CD4-positive, alpha-beta T cell treated with Interleukin-10 for 1 hour (primary cell): ENCODE data around the gene GUCY2C.
A peak's percentile ranks its signal among the peaks of the same experiment; 100 is the strongest.
"Not testable (repeated sequence)": the region's sequence is repeated elsewhere in the genome, so short reads cannot be mapped to it uniquely, and the experiment has no call there.

Source experiments
- DNase-seq: peaks from one replicate; pipeline ENCODE4 v3.0.0-alpha.2; 2020

Gene GUCY2C

DNA sequence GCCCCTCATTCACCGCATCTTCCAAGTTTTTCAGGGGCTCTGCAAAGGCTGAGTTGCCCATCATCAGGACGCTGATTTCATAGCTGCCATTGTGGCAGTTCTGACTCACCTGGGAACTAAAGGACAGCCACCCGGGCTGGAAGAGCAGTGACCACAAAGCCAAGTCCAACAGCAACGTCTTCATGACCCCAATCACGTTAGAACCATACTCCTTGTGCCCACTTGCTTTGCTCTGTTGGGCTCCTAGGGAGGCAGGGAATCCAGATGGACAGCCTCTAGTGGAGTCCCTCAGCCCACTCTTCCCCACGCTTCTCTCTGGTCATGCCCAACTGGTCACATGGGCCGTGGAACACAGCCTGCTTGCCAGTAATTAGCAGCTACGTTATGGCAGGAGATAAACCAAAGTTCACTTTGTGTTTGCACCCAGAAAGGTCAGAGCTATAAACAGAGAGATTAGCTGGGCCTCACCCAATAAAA lies at the start of gene GUCY2C:
Gene GUCY2C, minus strand, starts transcription at position 335 of the 477 bp plus-strand sequence. Its CDS starts 151 bp downstream, at position 184.
- no peak for DNase-seq

DNA sequence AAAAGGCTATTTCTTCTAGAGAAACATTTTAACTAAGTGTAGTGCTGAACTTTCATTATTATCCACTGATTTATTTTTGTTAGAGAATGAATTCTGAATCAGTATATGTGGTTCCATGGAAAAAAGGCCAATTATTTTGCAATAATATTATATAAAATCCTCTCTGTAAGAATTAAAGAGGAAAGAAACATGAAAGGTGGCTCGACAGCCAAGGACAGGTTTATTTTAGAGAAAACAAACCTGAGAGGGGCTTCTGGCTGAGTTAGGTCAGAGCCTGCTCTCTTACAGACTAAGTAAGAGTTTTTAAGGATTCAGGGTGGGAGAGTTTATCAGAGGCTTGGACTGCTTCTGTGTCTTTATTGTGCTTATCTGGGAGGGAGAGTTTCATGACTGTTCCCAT lies 46.7 kb upstream of the GUCY2C start:
- no peak for DNase-seq

- DNase-seq, result no peak
Measured at GRCh38 chr12:14741942-14742341, 45.5 kb upstream of the GUCY2C start.

GRCh38 chr12:14741153-14741552 lies 44.8 kb upstream of the GUCY2C start:
- DNase-seq, result no peak

- not testable (repeated sequence) for DNase-seq
Measured at GRCh38 chr12:14736441-14736840, 40.0 kb upstream of the GUCY2C start.

DNA sequence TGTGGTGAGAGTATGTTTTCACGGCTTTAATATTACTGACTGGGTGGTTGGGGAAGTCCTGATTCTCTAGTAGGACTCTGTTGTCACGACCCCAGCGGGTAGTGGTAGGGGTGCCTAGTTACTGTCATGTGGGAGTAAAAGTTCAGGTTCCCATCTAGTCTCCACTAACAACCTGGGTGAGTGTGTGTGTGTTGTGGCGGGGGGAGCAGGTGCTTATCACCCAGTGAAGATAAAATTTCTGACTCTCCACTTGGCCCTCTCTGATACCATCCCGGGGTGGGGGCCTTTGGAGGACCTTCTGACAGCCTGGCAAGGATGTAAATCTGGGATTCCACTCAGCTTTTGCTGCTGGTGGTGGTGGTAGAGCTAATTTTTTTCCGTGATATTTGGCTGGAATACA lies 35.4 kb upstream of the GUCY2C start:
- no peak for DNase-seq

GRCh38 chr12:14729586-14729985 lies 33.2 kb upstream of the GUCY2C start:
- DNase-seq, result no peak

- peak; percentile 74 for DNase-seq
Measured at GRCh38 chr12:14723763-14724162, 27.4 kb upstream of the GUCY2C start.

GRCh38 chr12:14716848-14717444 lies 20.5 kb upstream of the GUCY2C start:
- DNase-seq, result peak; percentile 66

GRCh38 chr12:14714437-14714836 lies 18.0 kb upstream of the GUCY2C start:
- no peak for DNase-seq

DNA sequence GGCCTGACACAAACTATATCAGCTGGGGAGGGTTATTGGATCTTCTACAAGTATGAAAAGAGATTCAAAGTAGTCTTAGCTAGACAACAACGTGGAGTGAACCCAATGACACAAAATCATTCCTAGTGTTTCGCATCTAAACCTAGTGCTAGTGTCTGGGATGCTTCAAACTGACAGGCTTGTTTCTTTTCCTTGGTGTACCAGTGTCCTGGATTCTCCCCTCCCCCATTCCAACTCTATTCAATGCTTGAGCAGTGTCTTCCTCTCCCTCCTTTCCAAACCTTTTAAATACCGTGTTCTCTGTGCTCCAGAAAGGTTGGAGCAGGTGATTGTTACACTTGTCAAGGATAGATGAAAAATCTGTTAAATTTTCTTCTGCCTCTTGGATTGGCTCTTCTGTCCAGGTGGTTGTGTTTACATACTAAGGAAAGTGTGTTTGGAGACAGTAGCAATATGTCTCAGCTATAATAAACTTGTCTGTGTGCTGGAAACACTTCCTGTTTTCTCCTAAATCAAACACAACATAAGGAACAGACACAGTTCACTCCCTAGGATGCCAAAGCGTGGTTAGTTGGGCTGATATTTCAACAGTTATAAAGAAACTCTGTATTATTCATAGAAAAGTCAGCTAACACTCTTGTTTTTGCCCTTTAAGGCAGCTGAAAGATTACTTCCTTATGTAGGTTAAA lies 14.4 kb upstream of the GUCY2C start:
- DNase-seq, result no peak

DNA sequence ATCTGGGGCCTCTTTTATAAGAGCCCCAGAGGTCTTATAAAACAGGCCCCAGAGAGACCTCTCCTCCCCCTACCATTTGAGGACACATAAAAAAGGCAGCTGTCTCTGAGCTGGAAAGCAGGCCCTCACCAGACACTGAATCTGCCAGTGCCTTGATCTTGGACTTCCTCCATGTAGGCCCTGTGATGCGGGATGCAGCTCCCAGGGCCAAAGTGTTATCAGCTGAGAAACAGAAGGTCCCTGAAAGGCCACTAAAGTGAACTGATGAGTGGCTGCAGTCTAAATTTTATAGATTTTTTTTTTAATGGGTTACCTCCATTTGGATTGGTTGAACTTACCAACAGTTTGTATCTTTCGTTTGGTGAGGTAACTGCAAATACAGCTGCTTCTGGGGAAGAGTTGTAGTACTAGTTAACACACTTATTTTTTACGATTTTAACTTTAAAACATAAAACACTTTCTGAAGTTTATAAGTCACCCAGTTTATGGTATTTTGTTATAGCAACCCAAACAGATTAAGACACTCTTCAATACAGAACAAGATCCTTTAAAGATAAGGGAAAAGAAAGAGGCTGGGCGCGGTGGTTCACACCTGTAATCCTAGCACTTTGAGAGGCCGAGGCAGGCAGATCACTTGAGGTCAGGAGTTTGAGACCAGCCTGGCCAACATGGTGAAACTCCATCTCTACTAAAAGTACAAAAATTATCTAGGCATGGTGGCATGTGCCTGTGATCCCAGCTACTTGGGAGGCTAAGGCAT lies 5.6 kb upstream of the GUCY2C start:
- DNase-seq, result no peak

DNA sequence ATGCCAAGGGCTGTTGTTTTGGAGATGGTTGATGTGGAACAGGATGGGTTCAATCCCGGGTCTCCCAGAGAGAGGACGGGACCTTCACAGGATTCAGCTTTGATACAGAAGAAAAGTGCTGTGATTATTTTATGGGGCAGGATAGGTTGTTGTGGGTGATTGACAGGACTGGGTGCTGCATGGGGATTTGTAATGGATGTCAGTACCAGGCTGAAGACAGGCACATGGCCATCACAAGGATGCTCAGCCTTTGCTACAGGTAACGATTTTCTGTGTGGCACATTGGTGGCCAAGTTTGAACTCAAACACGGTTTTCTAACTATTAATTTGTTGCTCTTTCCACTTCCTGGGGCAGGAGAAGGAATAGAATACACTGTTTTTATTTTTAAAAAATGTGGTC lies 4.5 kb upstream of the GUCY2C start:
- DNase-seq, result no peak

- DNase-seq, result no peak
Measured at GRCh38 chr12:14699923-14700322, 3.5 kb upstream of the GUCY2C start.

DNA sequence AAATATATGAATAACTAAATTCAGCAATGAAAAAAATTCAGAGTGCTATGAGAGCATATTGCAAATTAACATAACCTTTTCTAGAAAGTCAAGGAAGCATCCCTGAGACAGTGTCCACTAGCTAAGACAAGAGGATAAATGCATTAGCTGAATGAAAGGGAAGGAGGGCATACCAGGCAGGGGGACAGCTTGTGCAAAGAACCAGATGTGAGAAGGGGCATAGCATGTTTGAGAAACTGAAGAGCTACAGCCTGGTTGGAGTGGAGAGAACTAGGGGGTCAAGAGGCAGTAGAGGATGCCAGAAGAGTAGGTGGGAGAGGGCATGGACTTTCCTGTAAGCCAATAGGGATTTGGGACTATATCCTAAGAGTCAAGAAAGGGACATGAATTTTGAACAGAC lies 2.2 kb upstream of the GUCY2C start:
- DNase-seq, result no peak

GRCh38 chr12:14695715-14696141 lies 671 bp downstream of the GUCY2C start:
- no peak for DNase-seq

DNA sequence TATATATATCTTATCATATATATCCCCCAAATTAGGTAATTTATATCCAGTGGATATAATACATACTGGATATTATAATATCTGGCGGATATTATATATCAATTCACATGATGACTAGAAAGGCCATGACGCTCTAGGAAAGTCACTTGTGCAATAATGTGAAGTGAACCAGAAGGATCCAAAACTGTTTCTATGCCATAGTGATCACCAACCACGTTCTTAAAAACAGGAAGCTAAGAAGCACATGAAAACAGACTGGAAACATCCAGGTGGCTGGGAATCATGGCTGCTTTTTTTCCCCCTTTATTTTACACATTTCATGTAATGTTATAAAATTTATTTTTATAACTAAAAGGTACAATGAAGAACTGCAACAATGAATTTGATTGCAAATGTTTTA lies 1.4 kb downstream of the GUCY2C start:
- no peak for DNase-seq

- DNase-seq, result no peak
Measured at GRCh38 chr12:14694145-14694714, 2.2 kb downstream of the GUCY2C start.

GRCh38 chr12:14693116-14693515 lies 3.3 kb downstream of the GUCY2C start:
- DNase-seq, result no peak

DNA sequence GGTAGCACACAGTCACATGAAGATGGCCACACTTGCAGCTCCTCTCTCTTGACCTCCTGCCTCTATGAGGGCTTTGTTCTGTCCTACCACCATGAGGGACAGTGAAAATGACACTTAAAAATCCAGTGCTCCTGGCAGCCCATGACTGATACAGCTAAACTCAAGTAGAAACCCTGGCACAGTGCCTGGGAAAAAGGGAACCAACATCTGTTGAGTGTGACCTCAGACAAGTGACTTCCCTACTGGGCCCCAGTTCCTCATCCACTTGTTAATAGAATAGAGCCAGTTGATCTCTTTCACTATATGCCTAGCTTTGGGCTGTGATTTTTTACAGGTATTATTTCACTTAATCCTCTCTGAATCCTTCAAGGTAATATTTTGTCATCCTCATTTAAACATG lies 4.8 kb downstream of the GUCY2C start:
- DNase-seq, result peak; percentile 10

DNA sequence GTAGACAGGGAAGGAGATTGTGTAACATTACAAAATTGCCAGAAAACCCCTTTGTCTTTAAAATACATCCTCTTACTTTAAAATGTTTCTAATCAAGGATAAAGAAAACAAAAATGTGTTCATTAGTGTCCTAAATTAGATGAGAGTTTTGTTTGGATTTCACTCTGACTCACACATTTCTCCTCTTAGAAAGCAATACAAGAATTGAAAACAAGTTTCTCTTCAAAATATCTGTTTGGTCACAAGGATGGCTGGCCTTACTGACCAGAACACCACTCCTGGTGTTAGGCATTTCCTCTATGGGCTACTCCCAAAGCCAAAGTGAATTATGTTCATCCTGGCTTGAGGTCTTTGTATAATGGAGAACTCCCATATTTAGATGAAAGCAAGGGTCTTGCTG lies 6.4 kb downstream of the GUCY2C start:
- DNase-seq, result no peak

DNA sequence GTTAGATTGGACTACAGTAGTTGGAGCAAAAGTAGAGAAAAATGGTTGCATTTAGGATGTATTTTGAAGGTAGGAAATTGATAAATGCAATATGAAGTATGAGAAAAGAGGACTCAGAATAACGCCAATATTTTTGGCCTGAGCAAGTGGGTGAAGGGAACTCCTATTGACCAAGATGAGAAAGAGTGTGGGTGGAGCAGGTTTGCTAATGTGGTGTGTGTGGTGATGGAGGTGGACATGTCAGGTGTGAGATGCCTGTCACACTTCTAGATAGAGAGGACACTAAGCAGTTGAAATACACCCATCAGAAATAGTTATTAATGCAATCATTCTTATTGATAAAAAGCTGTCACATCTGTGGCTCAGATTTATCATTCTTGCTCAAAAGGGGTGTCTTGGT lies 7.3 kb downstream of the GUCY2C start:
- DNase-seq, result no peak

DNA sequence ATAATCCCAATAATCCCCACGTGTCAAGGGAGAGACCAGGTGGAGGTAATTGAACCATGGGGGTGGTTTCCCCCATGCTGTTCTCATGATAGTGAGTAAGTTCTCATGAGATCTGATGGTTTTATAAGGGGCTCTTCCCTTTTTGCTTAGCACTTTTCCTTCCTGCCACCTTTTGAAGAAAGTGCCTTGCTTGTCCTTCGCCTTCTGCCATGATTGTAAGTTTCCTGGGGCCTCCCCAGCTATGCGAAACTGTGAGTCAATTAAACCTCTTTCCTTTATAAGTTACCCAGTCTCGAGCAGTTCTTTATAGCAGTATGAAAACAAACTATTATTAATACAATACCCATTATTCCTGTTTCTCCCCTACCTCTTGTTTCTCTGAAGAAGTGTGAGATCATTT lies 14.2 kb downstream of the GUCY2C start:
- not testable (repeated sequence) for DNase-seq

DNA sequence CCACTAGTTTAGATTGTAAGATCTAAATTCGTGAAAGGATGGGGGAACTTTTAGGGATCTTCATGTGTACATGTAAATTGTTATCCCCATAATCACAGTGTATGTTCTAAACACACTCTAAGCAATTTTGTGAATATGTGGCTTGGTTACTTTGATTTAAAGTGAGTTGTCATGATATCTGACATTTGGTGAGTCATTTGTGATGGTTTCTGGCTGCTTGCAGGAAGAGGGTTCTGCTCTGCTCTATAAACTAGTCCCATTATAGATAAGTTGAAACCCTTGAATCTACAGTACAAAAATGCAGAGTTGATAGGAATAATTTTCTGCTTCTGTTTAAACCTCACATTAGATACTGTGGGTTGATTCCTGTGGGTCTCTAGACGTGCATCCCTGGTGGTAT lies 14.8 kb downstream of the GUCY2C start:
- no peak for DNase-seq
